CD14-positive monocyte (primary cell): ENCODE data around the gene ANKRD44. TPM values are rescaled to one million over a fixed set of nuclear protein-coding genes. Genes with fewer than 3 reads are reported as not detected.
"Not testable (repeated sequence)": the region's sequence is repeated elsewhere in the genome, so short reads cannot be mapped to it uniquely, and the experiment has no call there.

Experiments
- DNase-seq, 3 donors: peaks; one replicate each; pipeline ENCODE4 v3.0.0-alpha.2; 2011 to 2022
- H2AFZ ChIP-seq: 2 replicates; pipeline ENCODE4 v1.6.0; 2012; ENCODE audit warnings: mild to moderate bottlenecking, low read depth, low read length, inconsistent platforms; ENCODE audit not compliant: insufficient read depth, poor library complexity, severe bottlenecking
- H3K27ac ChIP-seq, 2 donors: 1 replicate in 1 of 2; 2 replicates in 1 of 2; pipeline ENCODE4 v1.5.1; 2012 to 2013; ENCODE audit warnings: low read length in 2 of 2, control low read depth in 1 of 2, inconsistent platforms in 1 of 2, low read depth in 1 of 2, mild to moderate bottlenecking in 1 of 2
- H3K27me3 ChIP-seq, 2 donors: one replicate each; pipeline versions ENCODE4 v1.6.0 to v1.6.1; 2011 to 2013; ENCODE audit warnings: low read length in 2 of 2; ENCODE audit not compliant: control insufficient read depth in 2 of 2, insufficient read depth in 2 of 2
- H3K36me3 ChIP-seq, 2 donors: replicated peaks in 1 of 2; 1 replicate in 1 of 2; 2 replicates in 1 of 2; pipeline versions ENCODE4 v1.5.1 to v1.6.1; 2012 to 2013; ENCODE audit warnings: low read length in 2 of 2, control low read depth in 1 of 2, inconsistent platforms in 1 of 2, mild to moderate bottlenecking in 1 of 2; ENCODE audit not compliant: insufficient read depth in 2 of 2, control insufficient read depth in 1 of 2
- H3K4me1 ChIP-seq, 2 donors: 1 replicate in 1 of 2; 2 replicates in 1 of 2; pipeline versions ENCODE4 v1.5.1 to v1.6.1; 2012 to 2013; ENCODE audit warnings: low read length in 2 of 2, control low read depth in 1 of 2, inconsistent platforms in 1 of 2, mild to moderate bottlenecking in 1 of 2, moderate library complexity in 1 of 2; ENCODE audit not compliant: insufficient read depth in 2 of 2, control insufficient read depth in 1 of 2
- H3K4me2 ChIP-seq: replicated peaks from 2 replicates; pipeline ENCODE3; 2012; ENCODE audit warnings: low read length, moderate library complexity, mild to moderate bottlenecking; ENCODE audit not compliant: poor library complexity, severe bottlenecking; ENCODE audit errors: extremely low read depth
- H3K4me3 ChIP-seq, 3 experiments: fragments of 200-600 bp in 1 of 3; sonication (generic) in 1 of 3; replicated peaks in 1 of 3; 1 replicate in 2 of 3; 2 replicates in 1 of 3; pipeline ENCODE4 v1.5.1; 2011 to 2013; ENCODE audit warnings: low read length in 3 of 3, mild to moderate bottlenecking in 3 of 3, control low read depth in 2 of 3, low read depth in 2 of 3, inconsistent platforms in 1 of 3, moderate library complexity in 1 of 3
- H3K79me2 ChIP-seq: 2 replicates; pipeline ENCODE4 v1.6.0; 2012; ENCODE audit warnings: mild to moderate bottlenecking, control low read depth, inconsistent platforms, low read length, moderate library complexity; ENCODE audit not compliant: insufficient read depth
- H3K9ac ChIP-seq: 2 replicates; pipeline ENCODE4 v1.6.0; 2017; ENCODE audit warnings: low read length, mild to moderate bottlenecking; ENCODE audit not compliant: insufficient read depth, poor library complexity, severe bottlenecking
- H3K9me3 ChIP-seq, 2 donors: replicated peaks in 1 of 2; 1 replicate in 1 of 2; 2 replicates in 1 of 2; pipeline versions ENCODE4 v1.5.1 to v1.6.1; 2012 to 2013; ENCODE audit warnings: low read length in 2 of 2, control low read depth in 1 of 2; ENCODE audit not compliant: control insufficient read depth in 1 of 2, insufficient read depth in 1 of 2
- H4K20me1 ChIP-seq: 2 replicates; pipeline ENCODE4 v1.6.0; 2012; ENCODE audit warnings: mild to moderate bottlenecking, low read length, control low read depth, moderate library complexity; ENCODE audit not compliant: insufficient read depth
- H3K27ac Mint-ChIP-seq, 7 donors: one replicate each; pipeline ENCODE4 v1.8.0; 2020; ENCODE audit warnings: mild to moderate bottlenecking in 7 of 7, mixed read lengths in 7 of 7, moderate library complexity in 6 of 7, inconsistent platforms in 2 of 7
- H3K27me3 Mint-ChIP-seq, 3 donors: one replicate each; pipeline ENCODE4 v1.8.0; 2021 to 2022; ENCODE audit warnings: low read depth in 3 of 3, mild to moderate bottlenecking in 3 of 3, mixed read lengths in 3 of 3, moderate library complexity in 3 of 3, inconsistent platforms in 1 of 3
- H3K36me3 Mint-ChIP-seq, 2 donors: one replicate each; pipeline ENCODE4 v1.8.0; 2020; ENCODE audit warnings: mixed read lengths in 2 of 2, inconsistent platforms in 1 of 2, mild to moderate bottlenecking in 1 of 2
- H3K4me1 Mint-ChIP-seq: one replicate; pipeline ENCODE4 v1.8.0; 2020; ENCODE audit warnings: mild to moderate bottlenecking, mixed read lengths
- H3K4me3 Mint-ChIP-seq, 2 donors: one replicate each; pipeline ENCODE4 v1.8.0; 2020; ENCODE audit warnings: mild to moderate bottlenecking in 2 of 2, mixed read lengths in 2 of 2, moderate library complexity in 1 of 2
- H3K9me3 Mint-ChIP-seq, 7 donors: one replicate each; pipeline ENCODE4 v1.8.0; 2020 to 2022; ENCODE audit warnings: mixed read lengths in 7 of 7, mild to moderate bottlenecking in 6 of 7, moderate library complexity in 6 of 7, inconsistent platforms in 2 of 7
- CTCF ChIP-seq: fragments of 200-600 bp; IDR thresholded peaks from one replicate; pipeline ENCODE4 v1.8.0; 2022; ENCODE audit warnings: antibody characterized with exemption, mild to moderate bottlenecking
- WGBS: methylation state at CpG from one replicate; pipeline ENCODE4 v1.1.5; 2013; ENCODE audit warnings: missing lambda C conversion rate; ENCODE audit not compliant: insufficient coverage; 5-methylcytosine and 5-hydroxymethylcytosine counted together
- intact Hi-C, 2 donors: fragments of 100-400 bp; cut with micrococcal nuclease; formaldehyde crosslinking; loops; one replicate each; pipeline versions ENCODE4 v1.15.0 to v1.15.1; 2023
- polyA plus RNA-seq, 3 donors: library from polyadenylated mRNA; depleted of rRNA in 1 of 3; unstranded in 2 of 3; stranded (reverse) in 1 of 3; fragments of 300-500 nt in 2 of 3; fragments of >200 nt in 1 of 3; fragmentation: Illumina TruSeq in 2 of 3; gene quantifications; 1 replicate in 2 of 3; 2 replicates in 1 of 3; pipeline ENCODE4 v1.2.3, GENCODE V29; 2012 to 2021

ANKRD44 gene
- polyA plus RNA-seq, 3 donors, result 55.7 to 91.9 (median 64.9) TPM

DNA sequence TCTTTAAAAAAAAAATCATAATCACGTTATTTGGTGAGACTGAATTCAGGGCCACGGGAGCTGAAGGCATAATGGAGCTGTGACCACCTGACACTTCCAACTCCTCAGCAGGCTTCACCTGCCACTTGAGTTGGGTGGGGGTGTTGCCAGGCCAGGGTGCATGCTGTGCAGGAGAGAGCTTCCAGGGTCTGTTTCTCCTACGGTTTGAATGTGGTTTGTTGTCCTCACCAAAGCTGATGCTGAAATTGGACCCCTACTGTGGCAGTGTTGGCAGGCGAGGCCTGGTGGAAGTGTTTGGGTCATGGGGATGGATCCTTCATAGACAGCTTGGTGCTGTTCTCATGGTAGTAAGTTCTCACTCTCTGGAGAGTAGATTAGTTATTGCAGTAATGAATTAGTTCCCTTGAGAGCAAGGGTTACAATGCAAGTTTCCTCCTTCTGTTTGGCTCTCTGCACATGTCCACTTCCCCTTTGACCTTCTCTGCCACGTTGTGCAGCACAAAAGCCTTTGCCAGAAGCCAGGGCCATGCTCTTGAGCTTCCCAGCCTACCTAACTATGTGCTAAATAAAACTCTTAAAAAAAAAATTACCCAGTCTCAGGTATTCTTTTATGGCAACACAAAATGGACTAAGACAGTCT, 38.3 kb upstream of the ANKRD44 start:
- no peaks in the 10 kb centered on the region for H3K36me3 Mint-ChIP-seq
- no peak for TF ChIP-seq CTCF
- Histone ChIP-seq H3K4me3 (no peak overlapping the region), H3K4me2 (no peak overlapping the region), H4K20me1 (no peaks in the 10 kb centered on the region), H2AFZ (no peak overlapping the region), H3K27ac (no peak overlapping the region), H3K36me3 (no peaks in the 10 kb centered on the region), H3K79me2 (no peaks in the 10 kb centered on the region), H3K27me3 (no peaks in the 10 kb centered on the region), H3K9ac (no peak overlapping the region), H3K9me3 (no peaks in the 10 kb centered on the region), H3K4me1 (no peaks in the 10 kb centered on the region)
- no peak for DNase-seq
- peaks cover 7% of the 10 kb centered on the region for H3K4me1 Mint-ChIP-seq
- 48% methylated on average over 3 of the region's 5 CpGs for WGBS
- H3K4me3 Mint-ChIP-seq, result peak overlapping the region in 1 of 2 donors; percentile 44
- H3K27me3 Mint-ChIP-seq, result peaks cover 0 to 7% (median 1%) of the 10 kb centered on the region in 3 donors
- intact Hi-C loops, result no loop called here
- peak overlapping the region in 1 of 7 donors; percentile 12 for H3K27ac Mint-ChIP-seq
- peaks cover 0 to 3% (median 0%) of the 10 kb centered on the region in 7 donors for H3K9me3 Mint-ChIP-seq

DNA sequence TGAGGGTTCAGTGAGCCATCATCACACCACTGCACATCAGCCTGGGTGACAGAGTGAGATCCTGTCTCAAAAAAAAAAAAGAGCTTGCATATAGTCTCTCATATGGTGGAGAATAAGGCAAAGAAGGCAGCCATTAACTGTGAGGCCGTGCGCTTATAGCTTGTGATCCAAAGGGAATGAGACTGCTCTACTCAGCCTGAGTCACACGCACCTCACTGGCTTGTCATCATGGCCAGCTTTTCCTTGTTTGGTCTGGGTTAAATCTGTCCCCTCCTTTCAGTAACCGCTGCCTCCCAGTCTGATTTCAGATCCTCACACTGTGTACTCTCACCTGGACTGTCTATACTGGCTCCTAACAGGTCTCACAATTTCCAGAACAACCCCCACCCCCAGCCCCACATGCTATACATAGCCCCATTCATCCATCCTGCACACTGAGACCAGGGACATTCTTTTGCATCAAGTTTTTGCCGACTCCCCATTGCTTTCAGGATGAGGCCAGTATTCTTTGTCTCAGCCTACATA, 35.3 kb upstream of the ANKRD44 start:
- Histone ChIP-seq H3K4me3 (no peak overlapping the region), H3K4me1 (no peaks in the 10 kb centered on the region), H3K79me2 (no peaks in the 10 kb centered on the region), H3K9me3 (no peaks in the 10 kb centered on the region), H4K20me1 (no peaks in the 10 kb centered on the region), H3K27me3 (no peaks in the 10 kb centered on the region), H2AFZ (no peak overlapping the region), H3K27ac (no peak overlapping the region), H3K4me2 (no peak overlapping the region), H3K9ac (no peak overlapping the region), H3K36me3 (no peaks in the 10 kb centered on the region)
- Mint-ChIP-seq H3K4me3 (no peak overlapping the region), H3K27ac (no peak overlapping the region), H3K9me3 (peaks cover 0 to 3% (median 0%) of the 10 kb centered on the region in 7 donors), H3K36me3 (no peaks in the 10 kb centered on the region), H3K27me3 (peaks cover 0 to 5% (median 1%) of the 10 kb centered on the region in 3 donors), H3K4me1 (peaks cover 7% of the 10 kb centered on the region)
- TF ChIP-seq CTCF, result no peak
- WGBS, result 95% methylated on average over 5 of the region's 5 CpGs
- intact Hi-C loops, result no loop called here
- DNase-seq, result no peak

DNA sequence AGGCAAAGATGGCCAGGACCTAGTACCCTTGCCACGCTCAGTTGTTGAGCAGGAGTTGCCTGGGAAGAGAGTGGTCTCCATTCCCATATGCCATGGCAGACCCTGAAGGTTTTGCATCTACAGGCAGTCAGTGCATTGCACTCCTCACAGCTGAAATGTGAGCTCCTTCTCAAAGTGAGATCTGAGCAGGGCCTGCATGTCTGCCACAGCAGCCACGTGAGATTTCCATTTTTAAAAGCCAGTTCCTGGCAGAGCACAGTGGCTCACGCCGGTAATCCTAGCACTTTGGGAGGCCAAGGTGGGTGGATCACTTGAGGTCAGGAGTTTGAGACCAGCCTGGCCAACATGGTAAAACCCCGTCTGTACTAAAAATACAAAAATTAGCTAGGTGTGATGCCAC, 33.4 kb upstream of the ANKRD44 start:
- H3K4me3 ChIP-seq, H3K27me3 ChIP-seq, H3K9me3 Mint-ChIP-seq, intact Hi-C loops, H3K79me2 ChIP-seq, H3K4me1 Mint-ChIP-seq, H3K27me3 Mint-ChIP-seq, H3K36me3 ChIP-seq, H3K36me3 Mint-ChIP-seq, H3K27ac ChIP-seq, DNase-seq, H2AFZ ChIP-seq, H3K4me3 Mint-ChIP-seq, H3K9me3 ChIP-seq, H3K4me1 ChIP-seq, H3K4me2 ChIP-seq, H3K9ac ChIP-seq, H4K20me1 ChIP-seq: not testable (repeated sequence)
- H3K27ac Mint-ChIP-seq, result peak overlapping the region in 1 of 7 donors; percentile 5
- WGBS, result 93% methylated on average over 4 of the region's 5 CpGs
